ENCODE results near the gene ABHD5.

ABHD5 gene

DNA sequence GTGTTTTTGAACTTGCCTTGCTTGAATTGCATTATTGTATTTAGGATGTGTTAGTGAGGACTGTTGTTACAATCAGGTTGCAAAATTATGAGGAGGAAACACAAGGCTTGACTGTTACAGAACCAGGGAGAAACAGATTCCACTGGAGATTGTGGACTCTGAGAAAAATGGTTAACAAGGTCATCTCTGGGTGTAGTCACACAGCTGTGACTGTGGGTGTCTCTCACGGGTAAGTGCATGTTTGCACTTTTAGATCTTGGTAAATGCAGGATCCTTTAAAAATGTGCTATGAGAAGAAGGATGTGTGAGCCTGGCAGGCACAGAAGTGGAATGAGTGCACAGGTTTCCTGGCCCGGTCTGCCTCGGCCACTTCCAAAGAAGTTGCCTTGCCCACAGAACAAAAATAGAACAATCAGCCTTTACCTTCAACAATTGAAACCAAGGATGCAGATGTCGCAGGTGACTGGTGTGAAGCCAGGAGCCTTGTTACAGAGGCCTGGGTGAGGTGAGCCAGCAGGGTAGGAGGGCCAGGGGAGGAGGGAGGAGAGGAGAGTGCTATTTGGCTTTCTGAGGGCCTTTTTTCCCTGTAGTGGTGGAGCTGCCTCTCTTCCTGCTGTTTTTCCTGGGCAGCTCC, 68.0 kb downstream of the ABHD5 start:
- no peak overlapping the region for H3K27ac ChIP-seq (ENCODE audit: low read depth, low read length)
- no peaks in the 10 kb centered on the region for H3K9me3 ChIP-seq (ENCODE audit: control insufficient read depth, insufficient read depth, low read depth, low read length)
- H3K4me1 ChIP-seq (ENCODE audit: control insufficient read depth, insufficient read depth, low read length) = peaks cover 23% of the 10 kb centered on the region; the same call in 1 of the 2 replicates
- no peak overlapping the region for H3K4me3 ChIP-seq (ENCODE audit: low read depth, low read length)
- H3K36me3 ChIP-seq (ENCODE audit: control insufficient read depth, insufficient read depth, low read length) = no peaks in the 10 kb centered on the region
- H3K9ac ChIP-seq (ENCODE audit: low read length) = no peak overlapping the region
- H3K27me3 ChIP-seq (ENCODE audit: control insufficient read depth, insufficient read depth, low read length) = no peaks in the 10 kb centered on the region

- Histone ChIP-seq H3K27ac (ENCODE audit: low read depth, low read length) (no peak overlapping the region), H3K9me3 (ENCODE audit: control insufficient read depth, insufficient read depth, low read depth, low read length) (no peaks in the 10 kb centered on the region), H3K4me1 (ENCODE audit: control insufficient read depth, insufficient read depth, low read length) (peaks cover 24% of the 10 kb centered on the region; the same call in 1 of the 2 replicates), H3K4me3 (ENCODE audit: low read depth, low read length) (no peak overlapping the region), H3K27me3 (ENCODE audit: control insufficient read depth, insufficient read depth, low read length) (no peaks in the 10 kb centered on the region), H3K36me3 (ENCODE audit: control insufficient read depth, insufficient read depth, low read length) (no peaks in the 10 kb centered on the region), H3K9ac (ENCODE audit: low read length) (no peak overlapping the region)
Observed at GRCh38 chr3:43759297-43759782, 68.6 kb downstream of the ABHD5 start.

GRCh38 chr3:43759938-43760337, 69.2 kb downstream of the ABHD5 start:
- H3K9me3 ChIP-seq (ENCODE audit: control insufficient read depth, insufficient read depth, low read depth, low read length) = no peaks in the 10 kb centered on the region
- no peak overlapping the region for H3K27ac ChIP-seq (ENCODE audit: low read depth, low read length)
- peaks cover 25% of the 10 kb centered on the region; the same call in 1 of the 2 replicates for H3K4me1 ChIP-seq (ENCODE audit: control insufficient read depth, insufficient read depth, low read length)
- H3K36me3 ChIP-seq (ENCODE audit: control insufficient read depth, insufficient read depth, low read length) = no peaks in the 10 kb centered on the region
- H3K4me3 ChIP-seq (ENCODE audit: low read depth, low read length) = no peak overlapping the region
- no peaks in the 10 kb centered on the region for H3K27me3 ChIP-seq (ENCODE audit: control insufficient read depth, insufficient read depth, low read length)
- no peak overlapping the region for H3K9ac ChIP-seq (ENCODE audit: low read length)

DNA sequence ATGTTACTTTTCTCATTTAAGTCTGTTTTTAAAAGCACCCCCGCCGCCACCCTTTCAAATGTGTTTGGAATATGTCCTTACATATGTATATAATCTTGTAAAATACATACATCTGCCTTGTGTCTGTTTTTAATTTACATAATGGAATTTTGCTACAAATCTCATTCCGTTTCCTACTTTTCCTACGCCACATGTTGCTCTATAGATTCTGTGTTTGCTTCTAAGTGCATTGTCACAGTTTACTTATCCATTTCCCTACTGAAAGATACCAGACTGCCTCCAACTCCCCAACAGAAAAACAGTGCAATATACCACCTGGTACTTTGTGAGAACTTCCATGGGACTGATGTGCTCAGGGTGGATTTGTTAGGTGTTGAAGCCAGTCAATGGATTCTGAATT, 70.2 kb downstream of the ABHD5 start:
- no peak overlapping the region for H3K9ac ChIP-seq (ENCODE audit: low read length)
- H3K27me3 ChIP-seq (ENCODE audit: control insufficient read depth, insufficient read depth, low read length) = no peaks in the 10 kb centered on the region
- no peaks in the 10 kb centered on the region for H3K9me3 ChIP-seq (ENCODE audit: control insufficient read depth, insufficient read depth, low read depth, low read length)
- no peak overlapping the region for H3K4me3 ChIP-seq (ENCODE audit: low read depth, low read length)
- H3K4me1 ChIP-seq (ENCODE audit: control insufficient read depth, insufficient read depth, low read length) = peaks cover 18% of the 10 kb centered on the region; the same call in 1 of the 2 replicates
- H3K36me3 ChIP-seq (ENCODE audit: control insufficient read depth, insufficient read depth, low read length) = no peaks in the 10 kb centered on the region
- no peak overlapping the region for H3K27ac ChIP-seq (ENCODE audit: low read depth, low read length)

DNA sequence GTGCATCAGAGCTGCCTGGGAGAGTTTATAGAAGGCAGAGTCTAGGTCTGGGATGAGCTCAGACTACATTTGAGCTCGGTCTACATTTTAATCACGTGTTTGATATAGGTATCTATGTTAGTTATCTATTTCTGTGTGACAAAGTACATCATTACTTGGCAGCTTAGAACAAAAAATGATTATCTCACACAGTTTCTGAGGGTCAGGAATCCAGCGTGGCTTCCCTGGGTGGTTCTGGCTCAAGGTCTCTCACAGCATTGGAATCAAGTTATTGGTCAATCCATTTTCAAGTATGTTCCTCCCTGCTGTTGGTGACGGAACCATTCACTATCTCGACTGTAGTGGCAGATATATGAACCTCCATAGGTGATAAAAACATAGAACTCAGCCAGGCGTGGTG, 71.7 kb downstream of the ABHD5 start:
- no peak overlapping the region for H3K4me3 ChIP-seq (ENCODE audit: low read depth, low read length)
- no peaks in the 10 kb centered on the region for H3K27me3 ChIP-seq (ENCODE audit: control insufficient read depth, insufficient read depth, low read length)
- H3K4me1 ChIP-seq (ENCODE audit: control insufficient read depth, insufficient read depth, low read length) = peaks cover 18% of the 10 kb centered on the region; the same call in 1 of the 2 replicates
- H3K27ac ChIP-seq (ENCODE audit: low read depth, low read length) = no peak overlapping the region
- no peaks in the 10 kb centered on the region for H3K9me3 ChIP-seq (ENCODE audit: control insufficient read depth, insufficient read depth, low read depth, low read length)
- no peak overlapping the region for H3K9ac ChIP-seq (ENCODE audit: low read length)
- H3K36me3 ChIP-seq (ENCODE audit: control insufficient read depth, insufficient read depth, low read length) = no peaks in the 10 kb centered on the region

DNA sequence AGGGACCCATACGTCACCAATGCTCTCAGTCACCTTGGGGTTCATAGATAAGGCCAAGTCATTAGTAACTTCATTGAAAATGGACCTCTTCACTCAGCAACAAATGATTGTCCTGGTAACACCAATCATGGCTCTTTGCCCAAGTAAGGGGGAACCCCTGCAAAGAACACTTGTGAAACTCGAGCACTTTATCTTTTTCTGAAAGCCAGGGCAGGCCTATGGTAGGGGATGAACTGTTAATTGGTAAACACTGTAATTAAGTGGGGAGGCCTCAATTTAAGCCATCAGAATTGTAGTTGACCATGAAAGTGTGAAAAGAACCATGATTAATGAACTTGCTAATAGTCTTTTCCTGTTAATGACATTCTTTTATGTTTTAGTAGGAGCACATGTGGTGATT, 73.3 kb downstream of the ABHD5 start:
- Histone ChIP-seq H3K4me3 (ENCODE audit: low read depth, low read length) (no peak overlapping the region), H3K36me3 (ENCODE audit: control insufficient read depth, insufficient read depth, low read length) (no peaks in the 10 kb centered on the region), H3K27ac (ENCODE audit: low read depth, low read length) (no peak overlapping the region), H3K9me3 (ENCODE audit: control insufficient read depth, insufficient read depth, low read depth, low read length) (no peaks in the 10 kb centered on the region), H3K4me1 (ENCODE audit: control insufficient read depth, insufficient read depth, low read length) (peaks cover 12% of the 10 kb centered on the region), H3K9ac (ENCODE audit: low read length) (no peak overlapping the region), H3K27me3 (ENCODE audit: control insufficient read depth, insufficient read depth, low read length) (no peaks in the 10 kb centered on the region)

DNA sequence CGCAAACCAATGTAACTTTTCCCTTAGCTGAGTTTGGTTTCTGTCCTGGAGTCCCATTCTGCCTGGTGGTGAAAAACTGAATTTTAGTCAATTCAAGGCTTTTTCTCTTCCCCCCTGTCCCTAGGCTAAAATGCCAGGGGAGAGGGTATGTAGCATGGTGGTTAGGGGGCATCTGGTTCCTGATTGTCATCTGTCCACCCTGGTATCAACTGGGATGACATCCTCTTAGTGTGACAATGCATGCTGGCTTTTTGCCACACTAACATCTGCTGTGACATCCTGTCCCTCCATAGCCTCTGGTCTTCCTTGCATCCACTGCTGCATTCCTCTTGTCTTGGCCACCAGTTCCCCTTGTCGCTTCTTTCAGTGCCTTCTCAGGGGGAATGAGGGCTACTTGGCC, 73.7 kb downstream of the ABHD5 start:
- no peaks in the 10 kb centered on the region for H3K9me3 ChIP-seq (ENCODE audit: control insufficient read depth, insufficient read depth, low read depth, low read length)
- peaks cover 10% of the 10 kb centered on the region for H3K4me1 ChIP-seq (ENCODE audit: control insufficient read depth, insufficient read depth, low read length)
- H3K27me3 ChIP-seq (ENCODE audit: control insufficient read depth, insufficient read depth, low read length) = no peaks in the 10 kb centered on the region
- no peaks in the 10 kb centered on the region for H3K36me3 ChIP-seq (ENCODE audit: control insufficient read depth, insufficient read depth, low read length)
- H3K9ac ChIP-seq (ENCODE audit: low read length) = no peak overlapping the region
- H3K4me3 ChIP-seq (ENCODE audit: low read depth, low read length) = no peak overlapping the region
- H3K27ac ChIP-seq (ENCODE audit: low read depth, low read length) = no peak overlapping the region

DNA sequence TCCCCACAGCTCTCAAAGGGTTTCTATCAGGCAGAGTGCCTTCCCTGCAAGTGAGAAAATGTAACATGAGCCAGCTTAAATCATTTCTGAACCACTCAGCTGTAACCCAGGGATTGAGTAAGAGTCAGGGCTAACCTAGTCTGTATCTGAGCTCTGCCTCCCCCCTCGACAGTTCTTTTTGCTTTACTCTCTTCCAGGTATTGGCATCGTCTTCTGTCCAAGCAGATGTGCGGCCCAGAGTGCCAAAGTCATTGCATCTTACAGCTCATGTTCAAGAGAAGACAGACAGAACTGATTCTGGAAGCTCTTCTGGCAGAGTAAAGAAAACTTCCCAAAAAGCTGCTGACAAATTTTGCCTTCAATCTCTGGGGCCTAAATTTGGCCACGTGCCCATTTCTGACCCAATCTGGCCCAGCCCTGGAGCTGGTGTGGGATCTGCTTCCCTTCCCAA, 74.8 kb downstream of the ABHD5 start:
- no peak overlapping the region for H3K4me3 ChIP-seq (ENCODE audit: low read depth, low read length)
- peaks cover 8% of the 10 kb centered on the region for H3K4me1 ChIP-seq (ENCODE audit: control insufficient read depth, insufficient read depth, low read length)
- no peaks in the 10 kb centered on the region for H3K36me3 ChIP-seq (ENCODE audit: control insufficient read depth, insufficient read depth, low read length)
- H3K27me3 ChIP-seq (ENCODE audit: control insufficient read depth, insufficient read depth, low read length) = no peaks in the 10 kb centered on the region
- H3K9ac ChIP-seq (ENCODE audit: low read length) = no peak overlapping the region
- H3K9me3 ChIP-seq (ENCODE audit: control insufficient read depth, insufficient read depth, low read depth, low read length) = no peaks in the 10 kb centered on the region
- H3K27ac ChIP-seq (ENCODE audit: low read depth, low read length) = no peak overlapping the region

DNA sequence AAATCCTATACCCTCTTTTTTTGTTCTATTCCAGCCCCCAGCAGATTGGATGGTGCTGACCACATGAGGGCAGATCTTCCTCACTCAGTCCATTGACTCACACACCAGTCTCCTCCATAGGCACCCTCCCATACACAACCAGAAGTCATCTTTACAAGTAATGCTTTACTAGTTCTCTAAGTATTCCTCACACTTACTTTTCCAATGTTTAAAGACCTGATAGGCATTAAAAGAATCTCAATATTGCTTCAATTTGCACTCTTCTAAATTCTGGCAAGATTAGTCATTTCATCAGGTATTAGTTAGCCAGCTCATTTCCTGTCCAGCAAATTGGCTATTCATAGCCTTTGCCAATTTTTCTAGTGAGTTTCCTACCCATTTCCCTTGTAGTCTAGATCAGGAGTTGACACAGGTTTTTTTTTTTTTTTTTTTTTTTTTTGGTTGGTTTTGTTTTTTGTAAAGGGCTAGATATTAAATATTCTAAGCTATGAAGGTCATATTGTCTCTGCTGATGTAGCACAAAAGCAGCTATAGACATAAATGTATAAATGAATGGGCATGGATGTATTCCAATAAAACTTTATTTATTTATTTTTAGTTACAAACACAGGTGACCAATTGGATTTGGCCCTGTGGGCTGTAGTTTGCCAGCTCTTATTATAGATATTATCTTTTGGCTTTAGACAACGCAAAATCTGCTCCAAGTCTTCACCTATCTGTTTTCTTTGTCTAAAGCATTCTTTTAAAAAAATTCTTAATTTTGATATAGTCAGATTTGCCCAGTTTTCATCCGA, 76.1 kb downstream of the ABHD5 start:
- no peaks in the 10 kb centered on the region for H3K27me3 ChIP-seq (ENCODE audit: control insufficient read depth, insufficient read depth, low read length)
- no peak overlapping the region for H3K27ac ChIP-seq (ENCODE audit: low read depth, low read length)

GRCh38 chr3:43768381-43768973, 77.7 kb downstream of the ABHD5 start:
- no peaks in the 10 kb centered on the region for H3K9me3 ChIP-seq (ENCODE audit: control insufficient read depth, insufficient read depth, low read depth, low read length)
- no peaks in the 10 kb centered on the region for H3K27me3 ChIP-seq (ENCODE audit: control insufficient read depth, insufficient read depth, low read length)
- no peak overlapping the region for H3K9ac ChIP-seq (ENCODE audit: low read length)
- H3K36me3 ChIP-seq (ENCODE audit: control insufficient read depth, insufficient read depth, low read length) = no peaks in the 10 kb centered on the region
- peaks cover 17% of the 10 kb centered on the region for H3K4me1 ChIP-seq (ENCODE audit: control insufficient read depth, insufficient read depth, low read length)
- H3K4me3 ChIP-seq (ENCODE audit: low read depth, low read length) = no peak overlapping the region
- no peak overlapping the region for H3K27ac ChIP-seq (ENCODE audit: low read depth, low read length)

More for the DNA sequence above, 76.1 kb downstream of the ABHD5 start:
- H3K4me3 ChIP-seq (ENCODE audit: low read depth, low read length) = no peak overlapping the region
- peaks cover 8% of the 10 kb centered on the region for H3K4me1 ChIP-seq (ENCODE audit: control insufficient read depth, insufficient read depth, low read length)
- H3K9me3 ChIP-seq (ENCODE audit: control insufficient read depth, insufficient read depth, low read depth, low read length) = no peaks in the 10 kb centered on the region
- no peak overlapping the region for H3K9ac ChIP-seq (ENCODE audit: low read length)
- H3K36me3 ChIP-seq (ENCODE audit: control insufficient read depth, insufficient read depth, low read length) = no peaks in the 10 kb centered on the region
